Epithelial cell of esophagus (primary cell): ENCODE data around the gene XG.

Experiments used
- DNase-seq: peaks from one replicate; pipeline ENCODE4 v3.0.0; 2010; ENCODE audit warnings: low read depth
- H3K4me3 ChIP-seq: 2 replicates; pipeline ENCODE4 v1.5.1; 2011; ENCODE audit warnings: mild to moderate bottlenecking, low read length, control low read depth
- TF ChIP-seq, protein P1 (sequence below): IDR thresholded peaks from 2 replicates; pipeline ENCODE4 v1.5.1; 2011; ENCODE audit warnings: low read depth, mild to moderate bottlenecking, low read length, control low read depth, inconsistent platforms; ENCODE audit not compliant: insufficient read depth; ENCODE audit errors: missing control alignments

Gene XG

DNA sequence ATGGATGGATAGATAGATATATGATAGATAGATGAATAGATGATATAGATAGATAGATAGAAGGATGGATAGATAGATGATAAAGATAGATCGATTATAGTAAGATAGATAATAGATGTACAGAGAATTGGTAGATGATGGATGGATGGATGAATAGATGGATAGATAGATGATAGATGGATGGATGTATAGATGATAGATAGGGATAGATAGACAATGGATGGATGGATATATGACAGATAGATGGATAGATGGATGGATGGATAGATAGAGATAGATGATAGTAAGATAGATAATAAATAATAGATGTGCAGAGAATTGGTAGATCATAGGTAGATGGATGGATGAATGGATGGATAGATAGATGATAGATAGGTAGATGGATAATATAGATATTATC is 89.1 kb downstream of the XG start:
- DNase-seq: no peak
- TF ChIP-seq, protein P1, sequence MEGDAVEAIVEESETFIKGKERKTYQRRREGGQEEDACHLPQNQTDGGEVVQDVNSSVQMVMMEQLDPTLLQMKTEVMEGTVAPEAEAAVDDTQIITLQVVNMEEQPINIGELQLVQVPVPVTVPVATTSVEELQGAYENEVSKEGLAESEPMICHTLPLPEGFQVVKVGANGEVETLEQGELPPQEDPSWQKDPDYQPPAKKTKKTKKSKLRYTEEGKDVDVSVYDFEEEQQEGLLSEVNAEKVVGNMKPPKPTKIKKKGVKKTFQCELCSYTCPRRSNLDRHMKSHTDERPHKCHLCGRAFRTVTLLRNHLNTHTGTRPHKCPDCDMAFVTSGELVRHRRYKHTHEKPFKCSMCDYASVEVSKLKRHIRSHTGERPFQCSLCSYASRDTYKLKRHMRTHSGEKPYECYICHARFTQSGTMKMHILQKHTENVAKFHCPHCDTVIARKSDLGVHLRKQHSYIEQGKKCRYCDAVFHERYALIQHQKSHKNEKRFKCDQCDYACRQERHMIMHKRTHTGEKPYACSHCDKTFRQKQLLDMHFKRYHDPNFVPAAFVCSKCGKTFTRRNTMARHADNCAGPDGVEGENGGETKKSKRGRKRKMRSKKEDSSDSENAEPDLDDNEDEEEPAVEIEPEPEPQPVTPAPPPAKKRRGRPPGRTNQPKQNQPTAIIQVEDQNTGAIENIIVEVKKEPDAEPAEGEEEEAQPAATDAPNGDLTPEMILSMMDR: no peak
- H3K4me3 ChIP-seq: no peak overlapping the region

DNA sequence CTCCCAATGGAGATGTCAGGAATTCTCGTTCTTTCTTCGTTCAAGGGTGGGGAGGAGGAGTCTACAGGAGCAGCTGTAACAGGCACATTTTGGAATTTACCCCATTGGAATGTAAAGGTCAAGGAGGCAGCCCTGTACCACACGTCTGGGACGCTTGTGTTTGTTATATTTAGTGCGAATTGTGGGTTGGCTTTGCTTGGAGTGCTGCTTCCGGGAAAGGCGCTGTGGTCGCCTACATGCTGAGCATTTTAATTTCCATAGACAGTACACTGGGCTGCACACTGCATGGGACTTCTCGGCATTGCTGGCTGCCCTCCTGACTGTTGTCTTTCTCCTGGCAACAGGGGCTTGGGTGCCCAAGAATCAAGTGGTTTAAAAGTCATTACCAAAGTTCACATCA is 89.7 kb downstream of the XG start:
- no peak overlapping the region for H3K4me3 ChIP-seq
- TF ChIP-seq, protein P1: no peak
- no peak for DNase-seq

DNA sequence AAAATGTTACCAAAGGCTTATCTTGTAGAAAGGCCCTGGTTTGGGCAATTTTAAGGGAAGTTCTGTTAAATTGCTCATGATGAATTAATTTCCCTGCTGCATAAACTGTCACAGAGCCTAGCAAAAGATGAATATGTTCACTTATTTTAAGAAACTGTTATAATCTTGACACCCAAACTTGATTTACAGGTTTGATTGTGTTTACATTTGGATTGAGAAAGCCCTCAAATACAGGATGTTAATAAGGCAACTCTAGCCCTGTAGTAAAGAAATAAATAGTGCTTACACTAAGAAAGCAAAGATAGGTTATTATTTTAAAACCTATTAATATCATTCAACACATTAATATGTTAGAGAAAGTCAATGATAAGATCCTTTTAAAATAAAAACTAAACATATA is 95.2 kb downstream of the XG start:
- peak; percentile 20 for DNase-seq
- TF ChIP-seq, protein P1: no peak
- H3K4me3 ChIP-seq: no peak overlapping the region

DNA sequence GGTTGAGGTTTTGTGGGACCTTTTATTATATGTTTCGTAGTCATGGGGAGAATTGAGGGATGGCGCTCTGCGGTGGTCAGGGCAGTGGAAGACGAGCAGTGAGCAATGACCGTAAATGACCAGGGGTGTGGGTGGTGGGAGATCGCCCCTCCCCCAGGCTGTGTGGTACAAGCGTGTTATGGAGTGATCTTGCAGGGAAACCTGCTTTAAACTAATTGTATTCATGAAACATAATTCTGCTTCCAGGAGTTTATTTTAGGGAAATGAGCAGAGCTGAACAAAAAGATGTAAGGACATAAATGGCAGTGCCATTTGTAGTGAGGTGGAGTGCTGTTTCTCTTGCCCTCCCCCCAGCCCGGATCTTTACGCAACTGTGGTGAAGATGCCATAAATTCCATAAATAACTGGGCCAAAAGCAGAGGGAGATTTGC is 97.0 kb downstream of the XG start:
- TF ChIP-seq, protein P1: no peak
- no peak overlapping the region for H3K4me3 ChIP-seq
- no peak for DNase-seq

DNA sequence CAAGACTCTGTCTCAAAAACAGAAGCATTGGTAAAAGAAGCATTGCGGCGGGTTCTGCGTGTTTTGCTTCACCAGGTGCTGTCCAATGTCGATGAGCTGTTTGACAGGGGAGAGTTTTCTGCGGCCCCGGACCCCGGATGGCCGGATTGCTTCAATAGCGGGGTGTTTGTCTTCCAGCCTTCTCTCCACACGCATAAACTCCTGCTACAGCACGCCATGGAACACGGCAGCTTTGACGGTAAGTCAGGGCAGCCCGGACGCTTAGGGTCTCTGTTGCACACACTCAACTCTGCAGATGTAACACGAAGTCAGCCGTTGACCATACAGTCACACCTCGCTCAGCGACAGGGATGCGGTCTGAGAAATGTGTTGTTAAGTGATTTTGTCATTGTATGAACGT is 103.1 kb downstream of the XG start:
- no peak for DNase-seq
- no peak overlapping the region for H3K4me3 ChIP-seq
- TF ChIP-seq, protein P1: no peak

DNA sequence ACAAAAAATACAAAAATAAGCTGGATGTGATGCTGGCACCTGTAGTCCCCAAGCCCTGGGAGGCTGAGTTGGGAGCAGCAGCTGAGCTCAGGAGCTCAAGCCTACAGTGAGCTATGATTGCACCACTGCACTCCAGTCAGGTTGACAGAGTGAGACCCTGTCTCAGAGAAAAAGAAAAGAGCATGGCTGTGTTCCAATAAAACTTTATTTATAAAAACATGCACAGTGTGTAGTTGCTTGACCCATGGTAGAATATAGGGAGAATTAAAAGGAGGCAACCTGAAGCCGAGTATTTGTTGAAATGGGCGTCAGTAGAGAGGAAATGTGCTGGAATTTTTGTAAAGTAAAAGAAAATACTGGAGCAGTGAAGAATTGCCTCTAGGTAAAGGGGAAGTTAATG is 103.9 kb downstream of the XG start:
- TF ChIP-seq, protein P1: no peak

DNA sequence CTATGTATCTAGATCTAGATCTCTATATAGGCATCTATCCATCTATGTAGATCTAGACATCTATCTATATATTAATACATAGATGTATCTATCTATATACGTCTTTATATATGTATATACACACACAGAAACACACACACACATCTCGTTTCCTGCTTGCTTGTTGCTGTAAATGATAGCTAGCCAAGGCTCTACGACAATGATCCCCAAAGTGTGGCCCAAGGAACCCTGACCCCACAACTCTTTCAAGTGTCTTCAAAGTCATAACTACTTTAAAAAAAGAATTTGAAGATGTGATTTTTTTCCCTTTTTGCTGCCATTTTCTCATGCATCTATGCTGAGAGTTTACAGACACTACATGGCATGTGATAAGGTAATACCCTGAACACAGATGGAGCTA is 105.7 kb downstream of the XG start:
- TF ChIP-seq, protein P1: no peak
- H3K4me3 ChIP-seq: no peak overlapping the region
- DNase-seq: no peak

More for the DNA sequence above, 103.9 kb downstream of the XG start:
- no peak overlapping the region for H3K4me3 ChIP-seq
- no peak for DNase-seq
